Measurements from ENCODE around the gene RIPOR1.

The RIPOR1 gene

DNA sequence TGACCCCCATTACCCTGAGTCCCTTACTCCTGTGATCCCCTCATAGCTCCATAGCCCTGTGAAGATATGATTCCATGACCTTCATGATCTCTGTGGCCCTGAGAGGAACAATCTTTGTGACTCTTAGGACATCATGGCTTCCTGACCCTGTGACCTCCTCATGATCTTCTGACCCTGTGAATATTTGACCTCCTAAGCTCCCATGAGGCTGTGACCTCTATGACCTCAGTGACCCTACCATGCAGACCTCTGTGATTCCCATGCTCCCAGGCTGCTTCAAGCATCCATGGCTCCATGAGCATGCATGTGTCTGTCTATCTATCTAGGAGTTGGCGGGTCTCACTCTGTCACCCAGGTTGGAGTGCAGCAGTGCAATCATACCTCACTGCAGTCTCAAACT, 12.1 kb downstream of the RIPOR1 start:
- no peak for DNase-seq (ENCODE audit: low read depth)
- H3K4me3 ChIP-seq (ENCODE audit: low read depth, low read length): no peak overlapping the region
- TF ChIP-seq, protein P1, sequence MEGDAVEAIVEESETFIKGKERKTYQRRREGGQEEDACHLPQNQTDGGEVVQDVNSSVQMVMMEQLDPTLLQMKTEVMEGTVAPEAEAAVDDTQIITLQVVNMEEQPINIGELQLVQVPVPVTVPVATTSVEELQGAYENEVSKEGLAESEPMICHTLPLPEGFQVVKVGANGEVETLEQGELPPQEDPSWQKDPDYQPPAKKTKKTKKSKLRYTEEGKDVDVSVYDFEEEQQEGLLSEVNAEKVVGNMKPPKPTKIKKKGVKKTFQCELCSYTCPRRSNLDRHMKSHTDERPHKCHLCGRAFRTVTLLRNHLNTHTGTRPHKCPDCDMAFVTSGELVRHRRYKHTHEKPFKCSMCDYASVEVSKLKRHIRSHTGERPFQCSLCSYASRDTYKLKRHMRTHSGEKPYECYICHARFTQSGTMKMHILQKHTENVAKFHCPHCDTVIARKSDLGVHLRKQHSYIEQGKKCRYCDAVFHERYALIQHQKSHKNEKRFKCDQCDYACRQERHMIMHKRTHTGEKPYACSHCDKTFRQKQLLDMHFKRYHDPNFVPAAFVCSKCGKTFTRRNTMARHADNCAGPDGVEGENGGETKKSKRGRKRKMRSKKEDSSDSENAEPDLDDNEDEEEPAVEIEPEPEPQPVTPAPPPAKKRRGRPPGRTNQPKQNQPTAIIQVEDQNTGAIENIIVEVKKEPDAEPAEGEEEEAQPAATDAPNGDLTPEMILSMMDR (IDR thresholded peaks at IDR 0.05; ENCODE audit: control insufficient read depth, extremely low read depth, insufficient read depth): no peak

DNA sequence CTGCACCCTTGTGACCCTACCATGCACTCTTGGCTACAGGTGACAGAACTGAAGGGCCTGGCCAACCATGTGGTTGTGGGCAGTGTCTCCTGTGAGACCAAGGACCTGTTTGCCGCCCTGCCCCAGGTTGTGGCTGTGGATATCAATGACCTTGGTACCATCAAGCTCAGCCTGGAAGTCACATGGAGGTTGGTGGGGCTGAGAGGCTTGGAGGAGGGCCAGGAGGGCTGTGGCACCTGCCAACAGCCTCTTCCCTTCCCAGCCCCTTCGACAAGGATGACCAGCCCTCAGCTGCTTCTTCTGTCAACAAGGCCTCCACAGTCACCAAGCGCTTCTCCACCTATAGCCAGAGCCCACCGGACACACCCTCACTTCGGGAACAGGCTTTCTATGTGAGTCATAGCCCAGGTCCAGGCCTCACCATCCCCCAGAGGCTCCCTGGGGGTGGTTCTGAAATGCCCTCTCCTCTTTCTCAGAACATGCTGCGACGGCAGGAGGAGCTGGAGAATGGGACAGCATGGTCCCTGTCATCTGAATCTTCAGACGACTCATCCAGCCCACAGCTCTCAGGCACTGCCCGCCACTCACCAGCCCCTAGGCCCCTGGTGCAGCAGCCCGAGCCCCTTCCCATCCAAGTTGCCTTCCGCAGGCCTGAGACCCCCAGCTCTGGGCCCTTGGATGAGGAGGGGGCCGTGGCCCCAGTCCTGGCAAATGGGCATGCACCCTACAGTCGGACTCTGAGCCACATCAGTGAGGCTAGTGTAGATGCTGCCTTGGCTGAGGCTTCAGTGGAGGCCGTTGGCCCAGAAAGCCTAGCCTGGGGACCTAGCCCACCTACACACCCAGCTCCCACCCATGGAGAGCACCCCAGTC, 13.0 kb downstream of the RIPOR1 start:
- no peak for DNase-seq (ENCODE audit: low read depth)
- TF ChIP-seq, protein P1 (IDR thresholded peaks at IDR 0.05; ENCODE audit: control insufficient read depth, extremely low read depth, insufficient read depth): no peak
- H3K4me3 ChIP-seq (ENCODE audit: low read depth, low read length): no peak overlapping the region

DNA sequence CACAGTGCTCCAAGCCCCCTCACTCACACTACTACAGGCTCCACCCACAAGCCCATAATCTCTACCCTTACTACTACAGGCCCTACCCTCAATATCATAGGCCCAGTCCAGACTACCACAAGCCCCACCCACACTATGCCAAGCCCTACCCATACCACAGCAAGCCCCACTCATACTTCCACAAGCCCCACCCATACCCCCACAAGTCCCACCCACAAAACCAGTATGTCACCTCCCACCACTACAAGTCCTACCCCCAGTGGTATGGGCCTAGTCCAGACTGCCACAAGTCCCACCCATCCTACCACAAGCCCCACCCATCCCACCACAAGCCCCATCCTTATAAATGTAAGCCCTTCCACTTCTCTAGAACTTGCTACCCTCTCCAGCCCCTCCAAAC, 13.8 kb downstream of the RIPOR1 start:
- no peak overlapping the region for H3K4me3 ChIP-seq (ENCODE audit: low read depth, low read length)
- no peak for DNase-seq (ENCODE audit: low read depth)
- TF ChIP-seq, protein P1 (IDR thresholded peaks at IDR 0.05; ENCODE audit: control insufficient read depth, extremely low read depth, insufficient read depth): no peak

DNA sequence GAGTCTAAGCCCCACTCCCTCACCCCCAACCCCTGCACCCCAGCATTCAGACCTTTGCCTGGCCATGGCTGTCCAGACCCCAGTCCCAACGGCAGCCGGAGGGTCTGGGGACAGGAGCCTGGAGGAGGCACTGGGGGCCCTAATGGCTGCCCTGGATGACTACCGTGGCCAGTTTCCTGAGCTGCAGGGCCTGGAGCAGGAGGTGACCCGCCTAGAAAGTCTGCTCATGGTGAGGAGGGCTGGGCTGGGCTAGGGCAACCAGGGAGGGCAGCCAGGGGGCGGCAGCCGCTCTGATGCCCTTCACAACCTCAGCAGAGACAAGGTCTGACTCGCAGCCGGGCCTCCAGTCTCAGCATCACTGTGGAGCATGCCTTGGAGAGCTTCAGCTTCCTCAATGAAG, 14.4 kb downstream of the RIPOR1 start:
- no peak for DNase-seq (ENCODE audit: low read depth)
- TF ChIP-seq, protein P1 (IDR thresholded peaks at IDR 0.05; ENCODE audit: control insufficient read depth, extremely low read depth, insufficient read depth): no peak
- no peak overlapping the region for H3K4me3 ChIP-seq (ENCODE audit: low read depth, low read length)

DNA sequence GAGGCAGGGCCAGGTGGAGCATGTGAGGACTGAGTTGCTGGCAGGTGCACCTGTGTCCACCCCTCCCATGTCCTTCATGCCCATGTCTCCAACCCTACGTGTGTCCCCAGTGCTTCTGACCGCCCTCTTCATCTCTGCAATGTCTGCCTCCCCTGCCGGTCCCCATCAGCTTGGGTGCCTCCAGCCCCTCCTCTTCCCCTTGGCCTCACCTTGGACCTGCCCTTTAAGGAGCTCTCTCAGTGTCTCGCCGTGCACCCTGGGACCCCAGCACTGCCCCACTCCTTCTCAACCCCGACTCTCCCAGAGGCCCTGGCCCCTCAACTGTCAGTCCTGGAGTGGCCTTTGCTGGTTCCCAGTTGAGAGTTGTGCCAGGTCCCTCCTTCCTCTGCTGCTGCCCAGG, 15.0 kb downstream of the RIPOR1 start:
- H3K4me3 ChIP-seq (ENCODE audit: low read depth, low read length): no peak overlapping the region
- TF ChIP-seq, protein P1 (IDR thresholded peaks at IDR 0.05; ENCODE audit: control insufficient read depth, extremely low read depth, insufficient read depth): no peak
- no peak for DNase-seq (ENCODE audit: low read depth)

DNA sequence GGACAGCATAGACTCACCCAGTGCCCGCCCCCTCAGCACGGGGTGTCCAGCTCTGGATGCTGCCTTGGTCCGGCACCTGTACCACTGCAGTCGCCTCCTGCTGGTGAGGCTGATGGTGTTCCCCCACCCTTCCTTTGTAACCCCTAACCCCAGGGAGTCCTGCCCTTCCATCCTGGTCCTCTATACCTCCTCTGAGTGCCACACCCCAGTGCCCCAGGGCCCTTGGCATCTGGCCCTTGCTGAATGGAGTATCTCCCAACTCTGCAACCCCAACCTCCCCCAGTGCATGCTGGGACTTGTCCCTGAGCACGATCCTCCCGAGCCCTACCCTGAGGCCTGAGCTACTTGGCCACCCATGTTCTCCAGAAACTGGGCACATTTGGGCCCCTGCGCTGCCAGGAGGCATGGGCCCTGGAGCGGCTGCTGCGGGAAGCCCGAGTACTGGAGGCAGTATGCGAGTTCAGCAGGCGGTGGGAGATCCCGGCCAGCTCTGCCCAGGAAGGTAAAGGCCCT, 15.8 kb downstream of the RIPOR1 start:
- TF ChIP-seq, protein P1 (IDR thresholded peaks at IDR 0.05; ENCODE audit: control insufficient read depth, extremely low read depth, insufficient read depth): no peak
- DNase-seq (ENCODE audit: low read depth): no peak
- no peak overlapping the region for H3K4me3 ChIP-seq (ENCODE audit: low read depth, low read length)

All from LNCaP clone FGC (cell line).